IMR-90 (cell line): ENCODE measurements around the gene KIAA0319L.

Experiments used
- CEBPB ChIP-seq: IDR thresholded peaks from 2 replicates; pipeline ENCODE4 v1.6.1; 2012; ENCODE audit warnings: low read depth, low read length, improper control_type of control experiment
- FOS ChIP-seq: fragments of 150-350 bp; IDR thresholded peaks from 2 replicates; pipeline ENCODE4 v1.6.1; 2016; ENCODE audit warnings: low read depth, low read length
- MAFK ChIP-seq: IDR thresholded peaks from 2 replicates; pipeline ENCODE4 v1.6.1; 2012; ENCODE audit warnings: low read depth, low read length, improper control_type of control experiment
- MXI1 ChIP-seq: IDR thresholded peaks from 2 replicates; pipeline ENCODE4 v1.6.1; 2012; ENCODE audit warnings: low read depth, mild to moderate bottlenecking, low read length, moderate library complexity, borderline replicate concordance
- POLR2A ChIP-seq: IDR thresholded peaks from 2 replicates; pipeline ENCODE4 v1.6.1; 2012; ENCODE audit warnings: mild to moderate bottlenecking, low read depth, low read length
- RAD21 ChIP-seq: IDR thresholded peaks from 2 replicates; pipeline ENCODE4 v1.6.1; 2012; ENCODE audit warnings: low read length, improper control_type of control experiment
- RCOR1 ChIP-seq: IDR thresholded peaks from 2 replicates; pipeline ENCODE4 v1.6.1; 2012; ENCODE audit warnings: mild to moderate bottlenecking, low read length, improper control_type of control experiment; ENCODE audit not compliant: insufficient replicate concordance
- RFX5 ChIP-seq: IDR thresholded peaks from 2 replicates; pipeline ENCODE4 v1.8.0; 2012; ENCODE audit warnings: low read depth, mild to moderate bottlenecking, low read length, moderate library complexity
- TF ChIP-seq, protein P1 (sequence below): conservative IDR thresholded peaks from 2 replicates; pipeline ENCODE4 v1.5.1; 2012; ENCODE audit warnings: mild to moderate bottlenecking, low read depth, low read length, improper control_type of control experiment

DNA sequence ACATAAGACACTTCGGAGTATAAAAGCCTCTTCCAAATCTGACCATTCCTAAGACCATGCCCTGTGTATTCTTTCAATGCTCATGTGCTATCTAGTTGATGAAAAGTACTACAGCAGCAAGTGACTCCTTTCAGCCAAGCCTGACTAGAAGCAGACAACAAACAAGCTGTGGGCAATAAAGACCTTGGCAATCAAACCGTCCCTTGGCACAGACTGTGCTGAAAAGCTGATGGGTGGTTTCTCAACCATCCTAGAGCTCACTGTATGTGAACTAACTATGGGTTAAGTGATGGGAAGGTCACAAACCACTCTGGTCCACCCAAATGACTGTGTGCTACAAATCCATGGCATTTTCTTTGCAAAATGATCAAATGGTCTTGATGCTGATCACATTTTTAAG lies 94.0 kb downstream of the KIAA0319L start:
- TF ChIP-seq, protein P1, sequence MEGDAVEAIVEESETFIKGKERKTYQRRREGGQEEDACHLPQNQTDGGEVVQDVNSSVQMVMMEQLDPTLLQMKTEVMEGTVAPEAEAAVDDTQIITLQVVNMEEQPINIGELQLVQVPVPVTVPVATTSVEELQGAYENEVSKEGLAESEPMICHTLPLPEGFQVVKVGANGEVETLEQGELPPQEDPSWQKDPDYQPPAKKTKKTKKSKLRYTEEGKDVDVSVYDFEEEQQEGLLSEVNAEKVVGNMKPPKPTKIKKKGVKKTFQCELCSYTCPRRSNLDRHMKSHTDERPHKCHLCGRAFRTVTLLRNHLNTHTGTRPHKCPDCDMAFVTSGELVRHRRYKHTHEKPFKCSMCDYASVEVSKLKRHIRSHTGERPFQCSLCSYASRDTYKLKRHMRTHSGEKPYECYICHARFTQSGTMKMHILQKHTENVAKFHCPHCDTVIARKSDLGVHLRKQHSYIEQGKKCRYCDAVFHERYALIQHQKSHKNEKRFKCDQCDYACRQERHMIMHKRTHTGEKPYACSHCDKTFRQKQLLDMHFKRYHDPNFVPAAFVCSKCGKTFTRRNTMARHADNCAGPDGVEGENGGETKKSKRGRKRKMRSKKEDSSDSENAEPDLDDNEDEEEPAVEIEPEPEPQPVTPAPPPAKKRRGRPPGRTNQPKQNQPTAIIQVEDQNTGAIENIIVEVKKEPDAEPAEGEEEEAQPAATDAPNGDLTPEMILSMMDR = no peak
- TF ChIP-seq POLR2A (no peak), MXI1 (no peak), RAD21 (no peak), RCOR1 (no peak), MAFK (no peak), RFX5 (no peak), CEBPB (no peak), FOS (no peak)
